Testis (tissue), 2 donors: ENCODE measurements around the gene L3MBTL3.

Experiments used
- CTCF ChIP-seq, 3 experiments: fragments of 450-650 bp in 2 of 3; fragments of 200-600 bp in 1 of 3; sonication (generic) in 1 of 3; IDR thresholded peaks; one replicate each; pipeline ENCODE4 v1.5.1; 2016 to 2019; ENCODE audit warnings: antibody characterized with exemption in 3 of 3, mild to moderate bottlenecking in 2 of 3, moderate library complexity in 1 of 3
- POLR2A ChIP-seq: fragments of 450-650 bp; IDR thresholded peaks from one replicate; pipeline ENCODE4 v1.6.1; 2017; ENCODE audit warnings: antibody characterized with exemption, mild to moderate bottlenecking, moderate library complexity

- TF ChIP-seq CTCF (IDR thresholded peaks at IDR 0.05) (no peak), POLR2A (no peak)
Observed at GRCh38 chr6:130178692-130179091, 160.3 kb downstream of the L3MBTL3 start.
